ENCODE results near the gene GSTT2. TPM values are rescaled to one million over a fixed set of nuclear protein-coding genes. Genes with fewer than 3 reads are reported as not detected.
A peak's percentile ranks its signal among the peaks of the same experiment; 100 is the strongest.

GSTT2 gene
- total and polyA plus RNA-seq, 10 of the 15 experiments (the other 5 are each of a cell fraction or from before 2014, with no cell fraction given), result not detected

DNA sequence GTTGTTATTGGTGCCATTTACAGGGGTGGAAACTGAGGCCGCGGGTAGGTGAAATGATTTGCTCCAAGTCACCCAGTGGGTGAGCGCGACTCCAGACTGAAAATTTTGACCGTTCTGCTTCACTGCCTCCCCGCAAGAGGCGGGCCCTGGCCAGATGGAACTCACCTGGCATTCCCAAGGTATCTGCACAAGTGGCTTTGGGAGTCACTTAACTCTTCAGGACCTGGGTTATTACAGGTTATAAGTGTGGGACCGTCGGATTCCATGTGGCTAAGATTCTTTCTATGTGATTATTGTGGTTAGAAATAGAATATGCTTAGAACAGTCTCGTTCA is 31.8 kb downstream of the GSTT2 start:
- SMC1A ChIA-PET (ENCODE audit: uncharacterized antibody, unreplicated experiment), result interaction anchor here (2.0 kb wide), 1 partner anchor 146 kb away, joined by 6 read pairs; no protein-coding TSS in a partner anchor
- Histone ChIP-seq H3K9ac (ENCODE audit: control insufficient read depth, insufficient read depth, low read length) (peak overlapping the region; percentile 73), H4K20me1 (ENCODE audit: control insufficient read depth, insufficient read depth) (no peaks in the 10 kb centered on the region), H3K4me3 (peak overlapping the region; percentile 96), H3K36me3 (ENCODE audit: control insufficient read depth in 2 of 2, insufficient read depth in 2 of 2, low read length in 1 of 2) (no peaks in the 10 kb centered on the region), H2AFZ (ENCODE audit: control insufficient read depth, low read depth, low read length) (peak overlapping the region; percentile 81), H3K9me3 (replicated peaks; ENCODE audit: control insufficient read depth, insufficient read depth, low read length) (peaks cover 2% of the 10 kb centered on the region; the same call in 1 of the 3 replicates), H3K4me1 (ENCODE audit: control insufficient read depth, insufficient read depth, low read length) (no peaks in the 10 kb centered on the region), H3K79me2 (ENCODE audit: control insufficient read depth, insufficient read depth, low read length) (peaks cover 38% of the 10 kb centered on the region), H3K4me2 (ENCODE audit: control insufficient read depth, insufficient read depth) (peak overlapping the region; percentile 52), H3K27me3 (replicated peaks in 1 of 2; ENCODE audit: control insufficient read depth in 2 of 2, insufficient read depth in 2 of 2, low read length in 1 of 2) (no peaks in the 10 kb centered on the region), H3K27ac (ENCODE audit: control insufficient read depth, insufficient read depth) (peak overlapping the region; percentile 54)
- intact Hi-C loops (cut with micrococcal nuclease; ENCODE audit: unreplicated experiment), result no loop called here
- no peak for DNase-seq (ENCODE audit: low read depth, low spot score)
- POLR2A ChIA-PET, result interaction anchor here (1.2 to 1.9 kb wide), 3 partner anchors 8 to 146 kb away, joined by 3 to 7 read pairs (median 4); no protein-coding TSS in a partner anchor
- 1% methylated on average over 10 of the region's 10 CpGs for WGBS (ENCODE audit: insufficient coverage, insufficient replicate concordance, low lambda C conversion rate, missing lambda C conversion rate)
- BruUV-seq (replicated peaks), result no TSS peak
- RAD21 ChIA-PET (ENCODE audit: unreplicated experiment), result interaction anchor here (1.5 to 1.6 kb wide), 2 partner anchors 144 to 146 kb away, joined by 4 to 8 read pairs; no protein-coding TSS in a partner anchor
- in situ Hi-C loops (cut with MboI), result no loop called here
- no peak for FAIRE-seq
- no peak; the same call in 2 of the 3 replicates for ATAC-seq
- CTCF ChIA-PET, result interaction anchor here (1.6 kb wide), 1 partner anchor 33 kb away, joined by 4 read pairs; no protein-coding TSS in a partner anchor
- TF ChIP-seq TARDBP (IDR thresholded peaks at IDR 0.05; ENCODE audit: borderline replicate concordance) (no peak), SREBF1 (IDR thresholded peaks at IDR 0.05; ENCODE audit: low read length) (no peak), TCF7 (IDR thresholded peaks at IDR 0.05; ENCODE audit: borderline replicate concordance) (no peak), NFIC (IDR thresholded peaks at IDR 0.05; ENCODE audit: low read depth, low read length) (no peak), HDAC2 (IDR thresholded peaks at IDR 0.05) (no peak), TCF3 (IDR thresholded peaks at IDR 0.05; ENCODE audit: borderline replicate concordance, insufficient read depth, low read depth, low read length) (no peak), CEBPB (IDR thresholded peaks at IDR 0.05; ENCODE audit: borderline replicate concordance in 1 of 2, low read depth in 2 of 2, low read length in 2 of 2) (no peak), PAX8 (IDR thresholded peaks at IDR 0.05) (peak; percentile 88; the same call in 1 of the 2 replicates), ETV6 (conservative IDR thresholded peaks at IDR 0.05 in 1 of 2, IDR thresholded peaks at IDR 0.05 in 1 of 2; ENCODE audit: borderline replicate concordance in 1 of 2, low read depth in 1 of 2) (no peak), MTA2 (IDR thresholded peaks at IDR 0.05; ENCODE audit: low read depth) (0 out of 2 replicates have a peak, but pooled peaks have one; percentile 13), ZNF217 (IDR thresholded peaks at IDR 0.05) (no peak), FOXK2 (IDR thresholded peaks at IDR 0.05) (no peak), EP300 (IDR thresholded peaks at IDR 0.05; ENCODE audit: borderline replicate concordance in 1 of 2, control insufficient read depth in 1 of 2, low read depth in 2 of 2, low read length in 2 of 2) (no peak), STAT1 (conservative IDR thresholded peaks at IDR 0.05) (no peak), IKZF2 (IDR thresholded peaks at IDR 0.05) (peak in 1 of 2 experiments; percentile 25; a peak in 1 of 4 replicates)
- TF ChIP-seq, protein P1, sequence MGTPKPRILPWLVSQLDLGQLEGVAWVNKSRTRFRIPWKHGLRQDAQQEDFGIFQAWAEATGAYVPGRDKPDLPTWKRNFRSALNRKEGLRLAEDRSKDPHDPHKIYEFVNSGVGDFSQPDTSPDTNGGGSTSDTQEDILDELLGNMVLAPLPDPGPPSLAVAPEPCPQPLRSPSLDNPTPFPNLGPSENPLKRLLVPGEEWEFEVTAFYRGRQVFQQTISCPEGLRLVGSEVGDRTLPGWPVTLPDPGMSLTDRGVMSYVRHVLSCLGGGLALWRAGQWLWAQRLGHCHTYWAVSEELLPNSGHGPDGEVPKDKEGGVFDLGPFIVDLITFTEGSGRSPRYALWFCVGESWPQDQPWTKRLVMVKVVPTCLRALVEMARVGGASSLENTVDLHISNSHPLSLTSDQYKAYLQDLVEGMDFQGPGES (IDR thresholded peaks at IDR 0.05), result no peak
- TF ChIP-seq, protein P2, sequence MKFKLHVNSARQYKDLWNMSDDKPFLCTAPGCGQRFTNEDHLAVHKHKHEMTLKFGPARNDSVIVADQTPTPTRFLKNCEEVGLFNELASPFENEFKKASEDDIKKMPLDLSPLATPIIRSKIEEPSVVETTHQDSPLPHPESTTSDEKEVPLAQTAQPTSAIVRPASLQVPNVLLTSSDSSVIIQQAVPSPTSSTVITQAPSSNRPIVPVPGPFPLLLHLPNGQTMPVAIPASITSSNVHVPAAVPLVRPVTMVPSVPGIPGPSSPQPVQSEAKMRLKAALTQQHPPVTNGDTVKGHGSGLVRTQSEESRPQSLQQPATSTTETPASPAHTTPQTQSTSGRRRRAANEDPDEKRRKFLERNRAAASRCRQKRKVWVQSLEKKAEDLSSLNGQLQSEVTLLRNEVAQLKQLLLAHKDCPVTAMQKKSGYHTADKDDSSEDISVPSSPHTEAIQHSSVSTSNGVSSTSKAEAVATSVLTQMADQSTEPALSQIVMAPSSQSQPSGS (IDR thresholded peaks at IDR 0.05; ENCODE audit: low read length), result no peak
- TF ChIP-seq, protein P3, sequence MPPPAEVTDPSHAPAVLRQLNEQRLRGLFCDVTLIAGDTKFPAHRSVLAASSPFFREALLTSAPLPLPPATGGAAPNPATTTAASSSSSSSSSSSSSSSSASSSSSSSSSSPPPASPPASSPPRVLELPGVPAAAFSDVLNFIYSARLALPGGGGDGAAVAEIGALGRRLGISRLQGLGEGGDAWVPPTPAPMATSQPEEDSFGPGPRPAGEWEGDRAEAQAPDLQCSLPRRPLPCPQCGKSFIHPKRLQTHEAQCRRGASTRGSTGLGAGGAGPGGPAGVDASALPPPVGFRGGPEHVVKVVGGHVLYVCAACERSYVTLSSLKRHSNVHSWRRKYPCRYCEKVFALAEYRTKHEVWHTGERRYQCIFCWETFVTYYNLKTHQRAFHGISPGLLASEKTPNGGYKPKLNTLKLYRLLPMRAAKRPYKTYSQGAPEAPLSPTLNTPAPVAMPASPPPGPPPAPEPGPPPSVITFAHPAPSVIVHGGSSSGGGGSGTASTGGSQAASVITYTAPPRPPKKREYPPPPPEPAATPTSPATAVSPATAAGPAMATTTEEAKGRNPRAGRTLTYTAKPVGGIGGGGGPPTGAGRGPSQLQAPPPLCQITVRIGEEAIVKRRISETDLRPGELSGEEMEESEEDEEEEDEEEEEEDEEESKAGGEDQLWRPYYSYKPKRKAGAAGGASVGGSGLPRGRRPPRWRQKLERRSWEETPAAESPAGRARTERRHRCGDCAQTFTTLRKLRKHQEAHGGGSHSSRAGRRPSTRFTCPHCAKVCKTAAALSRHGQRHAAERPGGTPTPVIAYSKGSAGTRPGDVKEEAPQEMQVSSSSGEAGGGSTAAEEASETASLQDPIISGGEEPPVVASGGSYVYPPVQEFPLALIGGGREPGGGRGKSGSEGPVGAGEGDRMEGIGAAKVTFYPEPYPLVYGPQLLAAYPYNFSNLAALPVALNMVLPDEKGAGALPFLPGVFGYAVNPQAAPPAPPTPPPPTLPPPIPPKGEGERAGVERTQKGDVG (CRISPR knock-in tag; IDR thresholded peaks at IDR 0.05), result no peak
